HepG2 (cell line): ENCODE data around the gene RAD54L2. TPM values are rescaled to one million over a fixed set of nuclear protein-coding genes. Genes with fewer than 3 reads are reported as not detected.

Experiments used
- ATF6 ChIP-seq: sonication (generic); formaldehyde crosslinking; conservative IDR thresholded peaks from 2 replicates; pipeline ENCODE4 v1.4.0; 2020; ENCODE audit warnings: missing genetic modification reagents
- CHCHD3 ChIP-seq: sonication (generic); formaldehyde crosslinking; IDR thresholded peaks from 2 replicates; pipeline ENCODE4 v1.8.0; 2022; ENCODE audit warnings: mild to moderate bottlenecking, missing genetic modification reagents, moderate library complexity
- CREB3 ChIP-seq: sonication (generic); formaldehyde crosslinking; IDR thresholded peaks from 2 replicates; pipeline ENCODE4 v1.5.0; 2020; ENCODE audit warnings: missing genetic modification reagents
- HES4 ChIP-seq: sonication (generic); formaldehyde crosslinking; IDR thresholded peaks from 2 replicates; pipeline ENCODE4 v1.9.0; 2021; ENCODE audit warnings: mild to moderate bottlenecking, missing genetic modification reagents, borderline replicate concordance
- HMGXB3 ChIP-seq: sonication (generic); formaldehyde crosslinking; IDR thresholded peaks from 2 replicates; pipeline ENCODE4 v1.4.0; 2020; ENCODE audit warnings: missing genetic modification reagents, borderline replicate concordance
- HOXA5 ChIP-seq: sonication (generic); formaldehyde crosslinking; IDR thresholded peaks from 2 replicates; pipeline ENCODE4 v1.4.0; 2020; ENCODE audit warnings: missing genetic modification reagents
- MXI1 ChIP-seq: IDR thresholded peaks from 3 replicates; pipeline ENCODE4 v1.6.1; 2012; ENCODE audit warnings: low read depth, low read length, inconsistent platforms, borderline replicate concordance
- NCOA2 ChIP-seq: sonication (generic); formaldehyde crosslinking; IDR thresholded peaks from 2 replicates; pipeline ENCODE4 v1.8.0; 2022; ENCODE audit warnings: inconsistent platforms
- SALL1 ChIP-seq: sonication (generic); formaldehyde crosslinking; IDR thresholded peaks from 2 replicates; pipeline ENCODE4 v1.8.0; 2022; ENCODE audit warnings: mild to moderate bottlenecking, missing genetic modification reagents
- TFDP1 ChIP-seq: IDR thresholded peaks from 2 replicates; pipeline ENCODE4 v1.6.1; 2016; ENCODE audit warnings: missing compliant biosample characterization, missing genetic modification reagents, borderline replicate concordance
- ZBTB39 ChIP-seq: sonication (generic); formaldehyde crosslinking; IDR thresholded peaks from 2 replicates; pipeline ENCODE4 v1.5.0; 2020; ENCODE audit warnings: missing genetic modification reagents
- ZNF501 ChIP-seq: sonication (generic); formaldehyde crosslinking; IDR thresholded peaks from 2 replicates; pipeline ENCODE4 v1.5.1; 2020; ENCODE audit warnings: mild to moderate bottlenecking, moderate library complexity, missing genetic modification reagents
- ZNF503 ChIP-seq: sonication (generic); formaldehyde crosslinking; IDR thresholded peaks from 2 replicates; pipeline ENCODE4 v1.4.0; 2020; ENCODE audit warnings: missing genetic modification reagents
- ZNF598 ChIP-seq: sonication (generic); formaldehyde crosslinking; IDR thresholded peaks from 2 replicates; pipeline ENCODE4 v1.5.1; 2020; ENCODE audit warnings: mild to moderate bottlenecking, missing genetic modification reagents, borderline replicate concordance
- polyA plus RNA-seq, 8 experiments: library from polyadenylated mRNA; depleted of rRNA in 3 of 8; stranded (reverse) in 7 of 8; unstranded in 1 of 8; fragments of >200 nt; fragmentation: Illumina TruSeq in 4 of 8; extraction: Trizol in 4 of 8; gene quantifications; 2 replicates each; pipeline versions ENCODE4 v1.2.1 to v1.2.3, GENCODE V29; 2011 to 2016; ENCODE audit warnings: low read depth in 4 of 8, missing spikeins in 1 of 8, mixed read lengths in 1 of 8; ENCODE audit not compliant: insufficient read depth in 1 of 8
- total RNA-seq, 5 experiments: library from RNA; depleted of rRNA; stranded (reverse); fragments of >200 nt; fragmentation: Illumina TruSeq; extraction: Trizol; gene quantifications; 2 replicates each; pipeline ENCODE4 v1.2.3, GENCODE V29; 2016; ENCODE audit warnings: low read depth in 1 of 5

Gene RAD54L2
- total and polyA plus RNA-seq, 2 of the 13 experiments (the other 11 are each of a cell fraction or from before 2014, with no cell fraction given): 5.5 to 14.8 TPM

GRCh38 chr3:51498876-51499738 is 39.4 kb upstream of the RAD54L2 start (continued):
- peak; percentile 25; the same call in 1 of the 2 replicates for TF ChIP-seq ZNF503
- TF ChIP-seq NCOA2 (CRISPR knock-in tag): peak; percentile 37
- no peak for TF ChIP-seq ZNF598 (CRISPR knock-in tag)
- TF ChIP-seq TFDP1: peak; percentile 69; the same call in 1 of the 2 replicates
- TF ChIP-seq MXI1: peak; percentile 79; the same call in 1 of the 3 replicates
- TF ChIP-seq HES4 (CRISPR knock-in tag): no peak
- TF ChIP-seq ZNF501: peak; percentile 73
- TF ChIP-seq SALL1: peak; percentile 69
- TF ChIP-seq ZBTB39 (CRISPR knock-in tag): no peak
- TF ChIP-seq HMGXB3 (CRISPR knock-in tag): no peak
- no peak for TF ChIP-seq ATF6 (CRISPR knock-in tag)
- TF ChIP-seq HOXA5 (CRISPR knock-in tag): peak; percentile 54; the same call in 1 of the 2 replicates
- TF ChIP-seq CHCHD3 (CRISPR knock-in tag): no peak
- TF ChIP-seq CREB3 (CRISPR knock-in tag): peak; percentile 77
